Naive B cell (primary cell): ENCODE results near the gene PLEKHA6. TPM values are rescaled to one million over a fixed set of nuclear protein-coding genes. Genes with fewer than 3 reads are reported as not detected.
"Not testable (repeated sequence)": the region's sequence is repeated elsewhere in the genome, so short reads cannot be mapped to it uniquely, and the experiment has no call there.

Source experiments
- ATAC-seq, 2 donors: fragments of 150-1000 bp; cut with Tn5 transposase; 2 replicates each; pipeline ENCODE4 v1.10.0; 2021; ENCODE audit warnings: low read depth in 2 of 2, mild to moderate bottlenecking in 2 of 2, moderate library complexity in 2 of 2
- DNase-seq: peaks from one replicate; pipeline ENCODE4 v3.0.0; 2022
- H3K27ac Mint-ChIP-seq, 6 donors: one replicate each; pipeline ENCODE4 v1.8.0; 2020 to 2022; ENCODE audit warnings: mild to moderate bottlenecking in 6 of 6, mixed read lengths in 6 of 6, moderate library complexity in 5 of 6, inconsistent platforms in 2 of 6
- H3K27me3 Mint-ChIP-seq, 3 donors: one replicate each; pipeline ENCODE4 v1.8.0; 2021 to 2022; ENCODE audit warnings: mixed read lengths in 3 of 3, mild to moderate bottlenecking in 1 of 3
- H3K36me3 Mint-ChIP-seq, 2 donors: one replicate each; pipeline ENCODE4 v1.8.0; 2020 to 2022; ENCODE audit warnings: mixed read lengths in 2 of 2, inconsistent platforms in 1 of 2, mild to moderate bottlenecking in 1 of 2
- H3K4me1 Mint-ChIP-seq, 3 donors: one replicate each; pipeline ENCODE4 v1.8.0; 2020 to 2022; ENCODE audit warnings: mixed read lengths in 3 of 3, inconsistent platforms in 1 of 3, mild to moderate bottlenecking in 1 of 3, moderate library complexity in 1 of 3
- H3K4me3 Mint-ChIP-seq, 8 donors: one replicate each; pipeline ENCODE4 v1.8.0; 2020 to 2022; ENCODE audit warnings: mild to moderate bottlenecking in 8 of 8, mixed read lengths in 8 of 8, moderate library complexity in 8 of 8, inconsistent platforms in 2 of 8
- H3K9me3 Mint-ChIP-seq, 7 donors: one replicate each; pipeline ENCODE4 v1.8.0; 2020 to 2022; ENCODE audit warnings: mixed read lengths in 7 of 7, mild to moderate bottlenecking in 5 of 7, inconsistent platforms in 2 of 7, moderate library complexity in 1 of 7
- polyA plus RNA-seq, 6 donors: library from polyadenylated mRNA; unstranded; fragments of 300-500 nt; fragmentation: Illumina TruSeq; gene quantifications; one replicate each; pipeline ENCODE4 v1.2.3, GENCODE V29; 2021; ENCODE audit warnings: low read depth in 6 of 6

Gene PLEKHA6
- polyA plus RNA-seq, 6 donors from 2014 or later, result 0.09 TPM; not detected in 5

DNA sequence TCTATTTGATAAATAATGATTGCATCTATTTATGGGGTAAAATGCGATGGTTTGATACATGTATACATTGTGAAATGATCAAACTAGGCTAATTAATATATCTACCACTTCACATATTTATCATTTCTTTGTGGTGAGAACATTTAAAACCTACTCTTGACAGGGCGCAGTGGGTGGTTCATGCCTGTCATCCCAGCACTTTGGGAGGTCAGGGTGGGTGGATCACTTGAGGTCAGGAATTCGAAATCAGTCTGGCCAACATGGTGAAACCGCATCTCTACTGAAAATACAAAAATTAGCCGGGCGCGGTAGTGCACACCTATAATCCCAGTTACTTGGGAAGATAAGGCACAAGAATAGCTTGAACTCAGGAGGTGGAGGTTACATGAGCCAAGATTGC lies 25.3 kb downstream of the PLEKHA6 start:
- no peak for ATAC-seq
- no peaks in the 10 kb centered on the region for H3K9me3 Mint-ChIP-seq
- peaks cover 0 to 6% (median 6%) of the 10 kb centered on the region in 3 donors for H3K27me3 Mint-ChIP-seq
- DNase-seq, result no peak
- H3K36me3 Mint-ChIP-seq, result no peaks in the 10 kb centered on the region
- no peak overlapping the region for H3K4me3 Mint-ChIP-seq
- no peak overlapping the region for H3K27ac Mint-ChIP-seq
- H3K4me1 Mint-ChIP-seq, result no peaks in the 10 kb centered on the region

DNA sequence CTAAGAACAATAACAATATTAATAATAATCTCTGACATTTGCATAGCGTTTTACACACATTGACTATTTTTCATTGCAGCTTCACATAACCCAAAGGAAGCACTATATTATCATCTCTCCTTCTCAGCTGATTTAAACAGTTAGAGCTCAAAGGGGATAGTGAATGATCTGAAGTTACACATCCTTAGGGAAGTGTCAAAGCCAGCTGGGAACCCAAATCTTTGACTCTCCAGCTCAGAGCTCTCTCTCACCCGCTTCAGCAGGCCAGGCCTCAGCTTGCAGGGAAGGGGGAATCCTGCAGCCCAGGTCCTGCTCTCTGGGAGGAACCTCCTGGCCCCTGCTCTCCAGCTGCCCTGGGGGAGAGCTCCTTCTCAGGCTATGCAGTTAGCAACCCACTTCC lies 26.3 kb downstream of the PLEKHA6 start:
- H3K9me3 Mint-ChIP-seq, result no peaks in the 10 kb centered on the region
- H3K27ac Mint-ChIP-seq, result no peak overlapping the region
- H3K27me3 Mint-ChIP-seq, result peaks cover 0 to 11% (median 5%) of the 10 kb centered on the region in 3 donors
- DNase-seq (no peak), ATAC-seq (no peak)
- H3K4me3 Mint-ChIP-seq, result no peak overlapping the region
- H3K4me1 Mint-ChIP-seq, result no peaks in the 10 kb centered on the region
- no peaks in the 10 kb centered on the region for H3K36me3 Mint-ChIP-seq

DNA sequence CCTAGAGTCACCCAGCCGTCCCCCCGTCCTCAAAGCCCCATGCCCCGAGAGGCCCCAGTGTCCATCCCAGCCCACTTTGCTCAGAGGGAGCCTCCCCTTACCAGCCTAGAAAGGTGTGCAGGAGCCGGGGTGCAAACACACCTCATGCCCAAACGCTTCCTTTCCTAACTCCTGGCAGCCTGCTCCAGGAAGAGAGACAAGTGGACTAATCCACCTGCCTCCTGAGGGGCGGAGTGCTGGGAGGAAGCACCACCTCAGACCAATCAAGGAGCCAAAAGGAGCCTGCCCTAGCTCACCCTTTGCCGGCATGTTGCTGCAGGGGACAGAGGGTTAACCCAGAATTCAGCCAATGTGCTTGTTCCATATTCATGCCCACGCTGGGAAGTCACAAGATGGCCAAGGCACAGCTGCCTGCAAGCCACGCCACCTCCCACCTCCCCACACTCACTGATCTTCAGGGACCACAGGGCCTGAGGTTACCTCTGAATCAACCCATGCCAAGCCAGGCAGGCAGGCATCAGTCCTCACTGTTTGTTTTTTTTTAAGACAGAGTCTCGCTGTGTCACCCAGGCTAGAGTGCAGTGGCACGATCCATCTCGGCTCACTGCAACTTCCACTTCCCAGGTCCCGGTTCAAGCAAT lies 27.8 kb downstream of the PLEKHA6 start:
- ATAC-seq (no peak), DNase-seq (no peak)
- Mint-ChIP-seq H3K36me3 (no peaks in the 10 kb centered on the region), H3K4me1 (peaks cover 0 to 6% (median 0%) of the 10 kb centered on the region in 3 donors), H3K27ac (no peak overlapping the region), H3K9me3 (no peaks in the 10 kb centered on the region), H3K4me3 (no peak overlapping the region), H3K27me3 (peaks cover 0 to 8% (median 0%) of the 10 kb centered on the region in 3 donors)

DNA sequence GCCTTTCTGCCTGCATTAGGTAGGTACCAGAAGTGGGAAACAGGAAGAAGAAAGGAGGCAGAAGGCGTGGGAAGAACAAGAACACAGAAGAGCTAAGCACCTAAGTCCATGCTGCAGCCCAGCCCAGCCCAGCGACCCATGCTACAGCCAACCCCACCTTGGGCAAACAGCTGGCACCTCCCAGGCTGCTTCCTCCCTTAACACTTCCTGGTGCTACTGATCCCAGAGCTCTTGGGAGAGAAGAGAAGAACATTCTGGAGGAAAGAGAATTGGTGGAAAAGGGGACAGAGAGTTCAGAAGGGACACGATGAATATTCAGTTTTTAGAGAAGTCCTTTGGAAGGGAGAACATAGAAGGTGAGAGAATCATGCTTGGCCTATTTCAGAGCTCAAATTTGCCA lies 28.5 kb downstream of the PLEKHA6 start:
- H3K4me3 Mint-ChIP-seq, result no peak overlapping the region
- H3K36me3 Mint-ChIP-seq, result no peaks in the 10 kb centered on the region
- H3K9me3 Mint-ChIP-seq, result no peaks in the 10 kb centered on the region
- no peak overlapping the region for H3K27ac Mint-ChIP-seq
- ATAC-seq (no peak), DNase-seq (no peak)
- H3K4me1 Mint-ChIP-seq, result peaks cover 0 to 10% (median 0%) of the 10 kb centered on the region in 3 donors
- peaks cover 0 to 8% (median 0%) of the 10 kb centered on the region in 3 donors for H3K27me3 Mint-ChIP-seq

DNA sequence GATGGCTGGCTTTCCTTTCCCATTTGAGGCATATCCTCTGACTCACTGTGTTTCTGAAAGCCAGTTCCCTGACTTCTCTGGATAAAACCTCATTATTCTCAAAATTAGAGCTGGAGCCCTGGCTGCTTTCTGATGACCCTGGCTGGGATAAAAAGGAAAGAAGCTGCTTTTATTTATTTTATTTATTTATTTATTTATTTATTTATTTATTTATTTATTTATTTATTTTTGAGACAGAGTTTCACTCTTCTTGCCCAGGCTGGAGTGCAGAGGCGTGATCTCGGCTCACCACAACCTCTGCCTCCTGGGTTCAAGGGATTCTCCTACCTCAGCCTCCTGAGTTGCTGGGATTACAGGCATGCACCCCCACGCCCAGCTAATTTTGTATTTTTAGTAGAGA lies 31.9 kb downstream of the PLEKHA6 start:
- H3K36me3 Mint-ChIP-seq, H3K27ac Mint-ChIP-seq, ATAC-seq, H3K9me3 Mint-ChIP-seq, DNase-seq, H3K4me3 Mint-ChIP-seq: not testable (repeated sequence)
- H3K27me3 Mint-ChIP-seq, result peaks cover 8 to 18% (median 8%) of the 10 kb centered on the region in 3 donors
- H3K4me1 Mint-ChIP-seq, result peaks cover 0 to 10% (median 0%) of the 10 kb centered on the region in 3 donors

DNA sequence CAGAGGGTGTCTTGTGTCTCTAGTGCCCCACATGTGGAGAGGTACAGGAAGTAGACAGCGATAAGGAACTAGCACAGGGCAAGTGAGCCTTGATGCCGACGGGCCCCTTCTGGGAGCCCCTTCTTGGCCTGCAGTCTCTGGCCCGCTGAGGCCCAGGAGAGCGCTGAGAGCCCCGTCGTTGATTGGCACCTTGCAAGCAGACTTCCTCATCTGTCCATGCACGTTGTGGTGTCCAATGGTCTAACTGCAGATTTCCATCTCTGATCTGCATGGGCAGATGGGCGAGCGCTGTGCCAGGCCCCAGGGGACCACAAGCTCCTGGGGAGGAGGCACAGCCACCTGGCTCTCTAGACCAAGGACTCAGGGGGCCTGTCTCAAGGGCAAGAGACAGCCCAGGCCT lies 32.4 kb downstream of the PLEKHA6 start:
- Mint-ChIP-seq H3K27ac (no peak overlapping the region), H3K4me3 (no peak overlapping the region), H3K36me3 (no peaks in the 10 kb centered on the region), H3K27me3 (peaks cover 8 to 23% (median 8%) of the 10 kb centered on the region in 3 donors), H3K9me3 (peaks cover 0 to 2% (median 0%) of the 10 kb centered on the region in 7 donors), H3K4me1 (peaks cover 0 to 10% (median 0%) of the 10 kb centered on the region in 3 donors)
- no peak for DNase-seq
- no peak for ATAC-seq

DNA sequence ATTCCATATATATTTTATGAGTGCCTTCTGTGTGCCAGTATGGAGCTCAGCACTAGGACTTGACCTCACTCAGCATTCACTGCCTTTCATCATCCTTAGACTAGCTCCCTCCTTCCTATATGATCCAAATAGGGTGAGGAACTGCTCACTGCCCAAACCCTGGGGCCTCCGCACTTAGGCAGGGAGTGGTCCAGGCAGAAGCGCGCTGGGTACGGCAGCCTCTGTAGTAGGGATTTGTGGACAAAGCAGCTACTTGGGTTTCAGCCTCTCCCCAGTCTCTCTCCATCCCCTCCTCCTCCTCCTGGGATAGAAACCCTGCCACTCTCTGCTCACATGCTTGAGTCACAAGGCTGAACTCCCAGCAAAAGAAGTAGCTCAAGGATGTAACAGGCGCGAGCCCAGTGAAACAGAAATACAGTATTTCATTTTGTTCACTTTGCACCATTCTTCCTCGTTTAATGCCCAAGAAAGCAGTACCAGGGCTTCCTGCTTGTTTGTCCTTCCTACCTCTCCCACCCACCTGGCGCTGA lies 32.9 kb downstream of the PLEKHA6 start:
- Mint-ChIP-seq H3K27ac (no peak overlapping the region), H3K4me3 (no peak overlapping the region)
- no peak for ATAC-seq

DNA sequence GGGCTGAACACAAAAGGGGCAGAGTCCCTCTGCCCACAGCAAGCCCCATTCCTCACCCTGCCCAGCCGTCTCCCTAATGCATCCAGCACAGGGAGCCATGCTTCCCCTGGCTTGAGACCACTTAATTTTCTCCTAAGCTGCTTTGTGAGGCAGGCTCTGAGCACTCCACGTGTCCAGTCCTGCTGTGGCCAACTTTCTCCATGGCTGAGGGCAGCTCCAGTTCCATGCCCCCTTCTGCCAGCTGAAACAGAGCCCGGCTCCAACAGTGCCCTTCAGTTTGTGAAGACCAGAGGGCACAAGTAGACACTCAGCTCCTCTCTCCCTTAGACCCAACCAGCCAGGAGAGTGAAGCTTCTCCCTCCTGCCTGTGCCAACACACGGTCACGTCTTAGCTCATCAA lies 33.8 kb downstream of the PLEKHA6 start:
- H3K9me3 Mint-ChIP-seq, result peaks cover 0 to 2% (median 0%) of the 10 kb centered on the region in 7 donors
- H3K27ac Mint-ChIP-seq, result no peak overlapping the region
- peak overlapping the region in 1 of 8 donors; percentile 33 for H3K4me3 Mint-ChIP-seq
- peaks cover 0 to 10% (median 0%) of the 10 kb centered on the region in 3 donors for H3K4me1 Mint-ChIP-seq
- H3K36me3 Mint-ChIP-seq, result no peaks in the 10 kb centered on the region
- no peak for ATAC-seq
- no peak for DNase-seq
- peaks cover 8 to 24% (median 8%) of the 10 kb centered on the region in 3 donors for H3K27me3 Mint-ChIP-seq

More for the DNA sequence above, 32.9 kb downstream of the PLEKHA6 start:
- Mint-ChIP-seq H3K9me3 (peaks cover 0 to 2% (median 0%) of the 10 kb centered on the region in 7 donors), H3K4me1 (peaks cover 0 to 10% (median 0%) of the 10 kb centered on the region in 3 donors), H3K36me3 (no peaks in the 10 kb centered on the region), H3K27me3 (peaks cover 8 to 24% (median 8%) of the 10 kb centered on the region in 3 donors)
- DNase-seq, result no peak

DNA sequence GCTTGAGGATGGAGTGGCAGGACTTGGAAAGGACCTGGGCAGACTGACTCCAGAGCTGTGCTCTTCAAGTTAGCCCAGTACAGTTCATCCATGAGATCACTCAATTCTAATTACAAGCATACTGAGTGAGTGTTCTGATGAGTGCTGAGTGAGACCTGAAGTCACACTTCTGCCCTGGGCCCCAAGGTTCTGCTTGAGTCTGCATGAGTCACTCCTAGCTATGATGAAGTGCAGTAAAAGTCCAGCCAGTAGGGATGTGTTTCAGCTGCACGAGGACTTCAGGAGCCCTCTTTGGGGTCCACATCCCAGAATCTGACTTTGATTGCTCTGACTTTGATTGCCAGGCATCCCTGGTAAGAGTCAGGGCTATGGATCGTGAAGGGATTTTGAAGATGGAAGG lies 35.8 kb downstream of the PLEKHA6 start:
- no peaks in the 10 kb centered on the region for H3K36me3 Mint-ChIP-seq
- H3K4me1 Mint-ChIP-seq, result peaks cover 0 to 10% (median 0%) of the 10 kb centered on the region in 3 donors
- DNase-seq (no peak), ATAC-seq (no peak)
- H3K9me3 Mint-ChIP-seq, result peaks cover 0 to 2% (median 0%) of the 10 kb centered on the region in 7 donors
- no peak overlapping the region for H3K27ac Mint-ChIP-seq
- H3K4me3 Mint-ChIP-seq, result no peak overlapping the region
- peaks cover 5 to 32% (median 8%) of the 10 kb centered on the region in 3 donors for H3K27me3 Mint-ChIP-seq

DNA sequence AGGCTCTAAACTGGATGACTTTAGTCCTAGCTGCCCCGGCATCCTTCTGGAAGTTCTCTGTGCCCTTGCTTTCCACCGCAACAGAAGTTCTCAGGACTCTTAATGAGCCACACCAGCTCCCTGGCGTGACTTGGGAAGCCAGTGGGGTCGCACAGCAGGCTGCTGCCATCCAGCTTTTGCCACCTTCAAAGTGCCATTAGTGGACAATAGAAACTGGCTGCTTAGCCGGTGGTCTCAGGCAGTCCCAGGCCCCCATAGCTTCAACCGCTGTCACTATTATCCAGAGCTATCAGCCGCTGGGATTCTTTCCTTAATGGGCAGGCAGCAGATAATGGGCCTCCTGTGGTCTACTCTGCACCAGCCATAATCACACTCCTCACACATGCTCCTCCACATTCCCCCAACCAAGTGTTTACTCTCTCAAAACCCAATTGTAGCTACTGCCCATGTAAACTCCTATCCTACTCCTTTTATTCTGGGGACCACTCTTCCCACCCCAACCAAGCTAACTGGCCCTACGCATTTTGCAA lies 37.3 kb downstream of the PLEKHA6 start:
- DNase-seq, result no peak
- Mint-ChIP-seq H3K27me3 (peaks cover 0 to 32% (median 8%) of the 10 kb centered on the region in 3 donors), H3K4me3 (no peak overlapping the region), H3K36me3 (no peaks in the 10 kb centered on the region), H3K9me3 (peaks cover 0 to 2% (median 0%) of the 10 kb centered on the region in 7 donors), H3K27ac (no peak overlapping the region), H3K4me1 (peaks cover 0 to 9% (median 0%) of the 10 kb centered on the region in 3 donors)
- no peak for ATAC-seq

DNA sequence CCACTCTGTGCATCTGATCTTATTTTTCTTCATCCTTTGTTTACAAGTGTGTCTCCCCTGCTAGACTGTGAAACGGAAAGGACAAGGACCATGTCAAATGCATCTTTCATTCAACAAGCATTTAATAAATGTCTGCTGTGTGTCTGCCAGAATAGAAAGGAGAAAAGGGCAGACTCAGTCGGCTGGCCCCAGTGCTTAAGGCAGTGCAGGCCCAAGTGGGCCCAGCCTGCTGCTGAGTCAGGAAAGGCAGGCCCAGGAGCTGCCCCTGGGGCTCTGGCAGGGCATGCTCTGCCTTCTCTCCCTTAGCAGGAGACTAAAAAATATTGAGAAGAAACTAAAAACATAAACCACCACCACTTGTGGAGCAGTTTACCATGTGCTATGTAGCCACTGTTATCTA lies 38.1 kb downstream of the PLEKHA6 start:
- Mint-ChIP-seq H3K27ac (no peak overlapping the region), H3K27me3 (peaks cover 0 to 32% (median 8%) of the 10 kb centered on the region in 3 donors), H3K4me1 (peaks cover 0 to 1% (median 0%) of the 10 kb centered on the region in 3 donors), H3K9me3 (peaks cover 0 to 2% (median 0%) of the 10 kb centered on the region in 7 donors), H3K36me3 (no peaks in the 10 kb centered on the region), H3K4me3 (no peak overlapping the region)
- DNase-seq, result no peak
- no peak for ATAC-seq

DNA sequence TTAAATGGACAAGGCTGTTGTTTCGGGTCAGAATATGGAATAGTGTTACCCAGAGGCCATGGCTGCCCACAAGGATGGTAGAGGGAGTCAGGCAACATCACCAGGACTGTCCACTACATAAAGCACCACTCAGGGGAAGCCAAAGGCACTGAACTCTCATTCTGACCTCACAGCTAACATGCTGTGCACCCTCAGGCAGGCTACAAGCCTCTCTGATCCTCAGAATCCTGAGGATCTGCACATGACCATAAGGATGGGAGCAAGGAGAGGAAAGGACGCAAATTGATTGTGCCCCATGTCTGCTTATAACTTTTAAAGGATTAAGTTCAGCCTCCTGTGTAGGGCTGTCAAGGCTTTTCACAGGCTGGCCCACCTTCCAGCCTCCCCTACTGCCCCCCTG lies 38.7 kb downstream of the PLEKHA6 start:
- H3K36me3 Mint-ChIP-seq, result no peaks in the 10 kb centered on the region
- H3K9me3 Mint-ChIP-seq, result peaks cover 0 to 2% (median 0%) of the 10 kb centered on the region in 7 donors
- H3K27ac Mint-ChIP-seq, result no peak overlapping the region
- no peak for DNase-seq
- H3K4me3 Mint-ChIP-seq, result no peak overlapping the region
- ATAC-seq, result no peak
- H3K27me3 Mint-ChIP-seq, result peaks cover 0 to 32% (median 8%) of the 10 kb centered on the region in 3 donors
- no peaks in the 10 kb centered on the region for H3K4me1 Mint-ChIP-seq

DNA sequence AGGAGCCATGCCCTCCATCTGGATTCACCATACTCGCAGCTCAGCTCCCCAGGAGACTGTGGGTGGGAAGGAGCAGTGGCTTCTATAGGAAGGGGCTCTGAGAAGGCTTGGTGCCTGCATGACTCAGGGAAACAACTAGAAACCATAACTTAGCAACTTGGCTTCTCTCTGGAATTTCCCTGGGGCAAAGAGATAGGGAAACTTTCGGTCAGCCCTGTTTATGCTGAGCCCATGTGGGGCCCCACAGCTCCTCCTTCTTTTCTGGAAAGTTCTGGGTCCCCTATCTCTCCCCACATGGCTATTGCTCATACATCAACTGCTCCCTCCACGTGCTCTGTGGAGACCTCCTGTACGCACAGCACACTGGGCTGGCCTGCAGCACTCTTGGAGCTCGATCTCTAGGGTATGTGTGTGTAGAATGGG lies 39.3 kb downstream of the PLEKHA6 start:
- H3K4me1 Mint-ChIP-seq, result no peaks in the 10 kb centered on the region
- H3K36me3 Mint-ChIP-seq, result no peaks in the 10 kb centered on the region
- no peaks in the 10 kb centered on the region for H3K9me3 Mint-ChIP-seq
- H3K4me3 Mint-ChIP-seq, result no peak overlapping the region
- H3K27ac Mint-ChIP-seq, result no peak overlapping the region
- no peak for DNase-seq
- no peak for ATAC-seq
- peaks cover 0 to 32% (median 8%) of the 10 kb centered on the region in 3 donors for H3K27me3 Mint-ChIP-seq

DNA sequence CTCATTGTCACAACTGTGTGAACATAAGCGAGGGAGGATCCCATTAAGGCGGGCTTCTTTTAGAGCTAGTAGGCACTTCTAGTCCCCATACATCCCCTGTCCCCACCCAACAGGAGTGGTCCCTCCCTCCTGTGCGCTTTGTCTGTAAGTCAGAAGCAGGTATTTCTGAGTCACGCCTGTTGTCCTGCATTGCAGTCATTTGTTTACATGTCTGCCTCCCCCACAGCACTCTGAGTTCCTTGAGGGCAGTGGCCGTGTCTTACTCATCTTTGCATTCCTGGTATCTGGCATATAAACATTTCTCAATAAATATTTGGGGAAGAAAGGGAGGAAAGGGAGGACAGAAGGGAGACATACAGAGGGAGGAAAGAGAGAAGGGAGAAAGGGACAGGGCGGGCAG lies 40.3 kb downstream of the PLEKHA6 start:
- Mint-ChIP-seq H3K9me3 (no peaks in the 10 kb centered on the region), H3K27me3 (peaks cover 0 to 26% (median 6%) of the 10 kb centered on the region in 3 donors), H3K4me1 (peaks cover 0 to 2% (median 0%) of the 10 kb centered on the region in 3 donors), H3K27ac (peak overlapping the region in 1 of 6 donors; percentile 16), H3K4me3 (no peak overlapping the region), H3K36me3 (no peaks in the 10 kb centered on the region)
- DNase-seq (no peak), ATAC-seq (no peak)
